GM21619 (cell line): Measurements from ENCODE around the gene PALLD.

Experiments used
- ATAC-seq: cut with Tn5 transposase; IDR thresholded peaks from one replicate; pipeline ENCODE4 v1.9.1; 2021; ENCODE audit not compliant: unreplicated experiment

The PALLD gene

GRCh38 chr4:168755598-168756477 lies 259.0 kb downstream of the PALLD start:
- ATAC-seq: no peak

- no peak for ATAC-seq
These were observed 260.6 kb downstream of the PALLD start for GRCh38 chr4:168757500-168757899.

GRCh38 chr4:168758351-168758876 lies 261.6 kb downstream of the PALLD start:
- no peak for ATAC-seq

GRCh38 chr4:168759321-168759720 lies 262.5 kb downstream of the PALLD start:
- ATAC-seq: no peak

- no peak for ATAC-seq
These were observed 263.2 kb downstream of the PALLD start for GRCh38 chr4:168759959-168760527.

GRCh38 chr4:168761066-168761465 lies 264.2 kb downstream of the PALLD start:
- no peak for ATAC-seq

- ATAC-seq: no peak
These were observed 268.5 kb downstream of the PALLD start for GRCh38 chr4:168765322-168765721.

GRCh38 chr4:168765726-168766125 lies 268.9 kb downstream of the PALLD start:
- ATAC-seq: no peak

- no peak for ATAC-seq
These were observed 269.9 kb downstream of the PALLD start for GRCh38 chr4:168766604-168767316.

GRCh38 chr4:168769416-168769815 lies 272.6 kb downstream of the PALLD start:
- no peak for ATAC-seq

GRCh38 chr4:168769837-168770236 lies 273.0 kb downstream of the PALLD start:
- ATAC-seq: no peak

- no peak for ATAC-seq
These were observed 274.4 kb downstream of the PALLD start for GRCh38 chr4:168771251-168771650.

- ATAC-seq: no peak
These were observed 276.7 kb downstream of the PALLD start for GRCh38 chr4:168773388-168774195.

GRCh38 chr4:168776382-168776781 lies 279.5 kb downstream of the PALLD start:
- no peak for ATAC-seq

- no peak for ATAC-seq
These were observed 280.6 kb downstream of the PALLD start for GRCh38 chr4:168777277-168777965.

GRCh38 chr4:168781341-168781740 lies 284.5 kb downstream of the PALLD start:
- ATAC-seq: no peak

- ATAC-seq: no peak
These were observed 285.1 kb downstream of the PALLD start for GRCh38 chr4:168781926-168782325.

- no peak for ATAC-seq
These were observed 285.6 kb downstream of the PALLD start for GRCh38 chr4:168782439-168782838.

GRCh38 chr4:168784786-168785461 lies 288.1 kb downstream of the PALLD start:
- no peak for ATAC-seq

- ATAC-seq: no peak
These were observed 290.5 kb downstream of the PALLD start for GRCh38 chr4:168787334-168787733.
